Transverse colon (tissue), 4 donors: ENCODE results near the gene PTPN1.

Experiments
- CTCF ChIP-seq, 5 experiments: fragments of 200-600 bp in 3 of 5; fragments of 450-650 bp in 2 of 5; sonication (generic) in 3 of 5; IDR thresholded peaks; 1 replicate in 2 of 5; 2 replicates in 3 of 5; pipeline ENCODE4 v1.5.1; 2016 to 2017; ENCODE audit warnings: antibody characterized with exemption in 5 of 5, inconsistent platforms in 3 of 5, mild to moderate bottlenecking in 2 of 5, moderate library complexity in 1 of 5
- EP300 ChIP-seq: sonication (generic); formaldehyde crosslinking; IDR thresholded peaks from one replicate; pipeline ENCODE4 v1.6.1; 2017; ENCODE audit warnings: antibody characterized with exemption, low read depth
- POLR2A ChIP-seq: fragments of 450-650 bp; IDR thresholded peaks from one replicate; pipeline ENCODE4 v1.6.1; 2016; ENCODE audit warnings: antibody characterized with exemption, mild to moderate bottlenecking, moderate library complexity
- POLR2AphosphoS5 ChIP-seq, 3 donors: sonication (generic); formaldehyde crosslinking; IDR thresholded peaks; one replicate each; pipeline ENCODE4 v1.6.1; 2016; ENCODE audit warnings: antibody characterized with exemption in 3 of 3

GRCh38 chr20:50605136-50605535 is 95.0 kb downstream of the PTPN1 start:
- no peak for TF ChIP-seq POLR2A
- no peak for TF ChIP-seq CTCF (IDR thresholded peaks at IDR 0.05)
- no peak for TF ChIP-seq POLR2AphosphoS5 (IDR thresholded peaks at IDR 0.05)
- TF ChIP-seq EP300: no peak
